HEK293 (cell line): Measurements from ENCODE around the gene RGS5.

Source experiments
- CTCF ChIA-PET: fragments of 350-600 bp; formaldehyde crosslinking; extraction: SDS; loops from one replicate; lab custom pipeline; 2021; ENCODE audit warnings: antibody characterized with exemption; lab: Yijun Ruan, JAX
- POLR2A ChIA-PET: fragments of 300-600 bp; formaldehyde crosslinking; extraction: SDS; loops from one replicate; lab custom pipeline; 2020; ENCODE audit warnings: antibody characterized with exemption, inconsistent platforms; lab: Yijun Ruan, JAX
- H3K27ac ChIP-seq: fragments of 200-500 bp; sonication (Bioruptor generic); 2 replicates; pipeline ENCODE4 v1.5.1; 2014; ENCODE audit warnings: low read depth, low read length, control low read depth, inconsistent platforms; ENCODE audit errors: extremely low read depth
- H3K36me3 ChIP-seq, 2 experiments: fragments of 200-500 bp in 1 of 2; sonication (Bioruptor generic) in 1 of 2; 1 replicate in 1 of 2; 2 replicates in 1 of 2; pipeline ENCODE4 v1.5.1; 2014 to 2017; ENCODE audit warnings: inconsistent platforms in 2 of 2, low read length in 2 of 2; ENCODE audit not compliant: control insufficient read depth in 2 of 2, insufficient read depth in 1 of 2
- H3K4me1 ChIP-seq: fragments of 200-500 bp; sonication (Bioruptor generic); 2 replicates; pipeline ENCODE4 v1.5.1; 2014; ENCODE audit warnings: mild to moderate bottlenecking, low read length, inconsistent platforms; ENCODE audit not compliant: control insufficient read depth, insufficient read depth
- H3K4me3 ChIP-seq: 2 replicates; pipeline ENCODE4 v1.5.1; 2011; ENCODE audit warnings: low read depth, mild to moderate bottlenecking, control low read depth, low read length, moderate library complexity
- H3K9me3 ChIP-seq: fragments of 200-500 bp; sonication (Bioruptor generic); 2 replicates; pipeline ENCODE4 v1.5.1; 2014; ENCODE audit warnings: low read depth, low read length, inconsistent platforms; ENCODE audit not compliant: control insufficient read depth, insufficient read depth
- ATF2 ChIP-seq: fragments of 450-650 bp; formaldehyde crosslinking; IDR thresholded peaks from 2 replicates; pipeline ENCODE4 v1.5.1; 2016; ENCODE audit warnings: missing biosample characterization, missing genetic modification characterization, low read depth
- ELK4 ChIP-seq: IDR thresholded peaks from 2 replicates; pipeline ENCODE4 v1.6.1; 2011; ENCODE audit warnings: mild to moderate bottlenecking, low read depth, low read length, borderline replicate concordance
- REPIN1 ChIP-seq: fragments of 450-650 bp; formaldehyde crosslinking; IDR thresholded peaks from 2 replicates; pipeline ENCODE4 v1.5.1; 2017; ENCODE audit warnings: missing biosample characterization, missing genetic modification characterization, low read depth
- SP3 ChIP-seq: fragments of 450-650 bp; formaldehyde crosslinking; IDR thresholded peaks from 2 replicates; pipeline ENCODE4 v1.5.1; 2016; ENCODE audit warnings: missing biosample characterization, missing genetic modification characterization
- ZBTB49 ChIP-seq: fragments of 450-650 bp; formaldehyde crosslinking; IDR thresholded peaks from 2 replicates; pipeline ENCODE4 v1.5.1; 2016; ENCODE audit warnings: missing biosample characterization, missing genetic modification characterization, low read depth
- ZBTB7A ChIP-seq: fragments of 450-650 bp; formaldehyde crosslinking; IDR thresholded peaks from 2 replicates; pipeline ENCODE4 v1.5.1; 2016; ENCODE audit warnings: low read depth, missing biosample characterization, missing genetic modification characterization
- ZIC2 ChIP-seq: fragments of 450-650 bp; formaldehyde crosslinking; IDR thresholded peaks from 2 replicates; pipeline ENCODE4 v1.5.1; 2016; ENCODE audit warnings: missing biosample characterization, missing genetic modification characterization
- ZNF148 ChIP-seq: fragments of 450-650 bp; formaldehyde crosslinking; IDR thresholded peaks from 2 replicates; pipeline ENCODE4 v1.5.0; 2017; ENCODE audit warnings: missing biosample characterization, missing genetic modification characterization, borderline replicate concordance
- ZNF211 ChIP-seq: fragments of 450-650 bp; formaldehyde crosslinking; IDR thresholded peaks from 2 replicates; pipeline ENCODE4 v1.5.1; 2016; ENCODE audit warnings: low read depth, missing biosample characterization, missing genetic modification characterization
- ZNF24 ChIP-seq: fragments of 450-650 bp; formaldehyde crosslinking; IDR thresholded peaks from 2 replicates; pipeline ENCODE4 v1.5.1; 2016; ENCODE audit warnings: missing biosample characterization, missing genetic modification characterization
- ZNF248 ChIP-seq: fragments of 450-650 bp; formaldehyde crosslinking; IDR thresholded peaks from 2 replicates; pipeline ENCODE4 v1.5.1; 2017; ENCODE audit warnings: missing biosample characterization, missing genetic modification characterization
- ZNF274 ChIP-seq, 2 experiments: fragments of 200-500 bp in 1 of 2; fragments of 450-650 bp in 1 of 2; sonication (Bioruptor generic) in 1 of 2; formaldehyde crosslinking in 1 of 2; IDR thresholded peaks; 2 replicates each; pipeline versions ENCODE4 v1.5.1 to v1.6.1; 2014 to 2016; ENCODE audit warnings: borderline replicate concordance in 1 of 2, inconsistent platforms in 1 of 2, low read length in 1 of 2, missing biosample characterization in 1 of 2, missing genetic modification characterization in 1 of 2
- ZNF398 ChIP-seq: fragments of 450-650 bp; formaldehyde crosslinking; IDR thresholded peaks from 2 replicates; pipeline ENCODE4 v1.5.1; 2017; ENCODE audit warnings: missing biosample characterization, missing genetic modification characterization
- ZNF513 ChIP-seq: fragments of 450-650 bp; IDR thresholded peaks from 2 replicates; pipeline ENCODE4 v1.5.1; 2018; ENCODE audit warnings: missing biosample characterization, missing genetic modification characterization
- ZNF571 ChIP-seq: fragments of 450-650 bp; formaldehyde crosslinking; IDR thresholded peaks from 2 replicates; pipeline ENCODE4 v1.5.0; 2017; ENCODE audit warnings: missing biosample characterization, missing genetic modification characterization
- ZNF629 ChIP-seq: fragments of 450-650 bp; formaldehyde crosslinking; IDR thresholded peaks from 2 replicates; pipeline ENCODE4 v1.5.1; 2017; ENCODE audit warnings: missing biosample characterization, missing genetic modification characterization
- ZNF830 ChIP-seq: fragments of 450-650 bp; IDR thresholded peaks from 2 replicates; pipeline ENCODE4 v1.5.0; 2018; ENCODE audit warnings: missing biosample characterization, missing genetic modification characterization, low read depth, mild to moderate bottlenecking, moderate library complexity
- ZSCAN4 ChIP-seq: fragments of 450-650 bp; formaldehyde crosslinking; IDR thresholded peaks from 2 replicates; pipeline ENCODE4 v1.5.1; 2017; ENCODE audit warnings: missing biosample characterization, missing genetic modification characterization

Gene RGS5

GRCh38 chr1:163231385-163231784 lies 28.7 kb upstream of the RGS5 start:
- TF ChIP-seq ELK4 (no peak), ZNF571 (tag by site-specific recombination) (no peak), ZIC2 (tag by site-specific recombination) (no peak), ZNF830 (tag by site-specific recombination) (no peak), ZNF248 (tag by site-specific recombination) (no peak), ZNF629 (tag by site-specific recombination) (no peak), ZBTB7A (no peak), ATF2 (tag by site-specific recombination) (no peak), ZNF148 (no peak), ZNF24 (tag by site-specific recombination) (no peak), ZNF274 (IDR thresholded peaks at IDR 0.05; ENCODE audit: low read length) (no peak), ZNF274 (tag by site-specific recombination; IDR thresholded peaks at IDR 0.05; ENCODE audit: borderline replicate concordance) (no peak), ZSCAN4 (tag by site-specific recombination) (no peak), ZNF513 (tag by site-specific recombination) (no peak), ZNF398 (no peak), REPIN1 (tag by site-specific recombination) (no peak), ZNF211 (tag by site-specific recombination) (no peak), ZBTB49 (no peak), SP3 (tag by site-specific recombination) (no peak)
- no peak overlapping the region for H3K4me3 ChIP-seq
- ChIA-PET POLR2A (no interaction called here), CTCF (no interaction called here)
- H3K36me3 ChIP-seq = no peaks in the 10 kb centered on the region
- H3K27ac ChIP-seq = no peak overlapping the region
- no peaks in the 10 kb centered on the region for H3K9me3 ChIP-seq
- H3K4me1 ChIP-seq = no peaks in the 10 kb centered on the region
